SK-N-SH (cell line): ENCODE results near the gene DMD. TPM values are rescaled to one million over a fixed set of nuclear protein-coding genes. Genes with fewer than 3 reads are reported as not detected.

Source experiments
- CTCF ChIA-PET: fragments of 300-600, 350-600 bp; formaldehyde crosslinking; extraction: SDS; loops from one replicate; lab custom pipeline; 2021; lab: Yijun Ruan, JAX
- POLR2A ChIA-PET: fragments of 350-600 bp; sonication (Branson Sonifier 250); formaldehyde crosslinking; extraction: SDS; loops from one replicate; lab custom pipeline; 2020; ENCODE audit warnings: antibody characterized with exemption, inconsistent platforms; lab: Yijun Ruan, JAX
- DNase-seq: peaks from one replicate; pipeline ENCODE4 v3.0.0; 2012
- H2AFZ ChIP-seq: fragments of 200-600 bp; sonication (generic); 2 replicates; pipeline ENCODE4 v1.8.1; 2016; ENCODE audit warnings: antibody characterized with exemption, mild to moderate bottlenecking, low read depth
- H3F3A ChIP-seq: fragments of 200-600 bp; sonication (generic); replicated peaks from 2 replicates; pipeline ENCODE3; 2016; ENCODE audit warnings: antibody characterized with exemption, mild to moderate bottlenecking; ENCODE audit not compliant: insufficient read depth
- H3K27ac ChIP-seq, 2 experiments: fragments of 200-500 bp in 1 of 2; fragments of 200-600 bp in 1 of 2; sonication (Bioruptor generic) in 1 of 2; sonication (generic), shearing (Covaris generic) in 1 of 2; 2 replicates each; pipeline versions ENCODE4 v1.5.1 to v1.6.1; 2014 to 2016; ENCODE audit warnings: low read depth in 2 of 2, inconsistent platforms in 1 of 2, low read length in 1 of 2, mild to moderate bottlenecking in 1 of 2, mixed read lengths in 1 of 2
- H3K27me3 ChIP-seq: fragments of 200-600 bp; sonication (generic), shearing (Covaris generic); 2 replicates; pipeline ENCODE4 v1.6.1; 2016; ENCODE audit warnings: mixed run types; ENCODE audit not compliant: insufficient read depth
- H3K36me3 ChIP-seq, 2 experiments: fragments of 200-500 bp in 1 of 2; fragments of 200-600 bp in 1 of 2; sonication (Bioruptor generic) in 1 of 2; sonication (generic) in 1 of 2; replicated peaks in 1 of 2; 2 replicates each; pipeline versions ENCODE3 to v1.5.1; 2014 to 2016; ENCODE audit warnings: low read length in 1 of 2, mild to moderate bottlenecking in 1 of 2; ENCODE audit not compliant: insufficient read depth in 2 of 2, control insufficient read depth in 1 of 2
- H3K4me1 ChIP-seq, 2 experiments: fragments of 200-500 bp in 1 of 2; fragments of 200-600 bp in 1 of 2; sonication (Bioruptor generic) in 1 of 2; sonication (generic), shearing (Covaris generic) in 1 of 2; 2 replicates each; pipeline versions ENCODE4 v1.5.1 to v1.6.1; 2014 to 2016; ENCODE audit warnings: low read depth in 1 of 2, low read length in 1 of 2, mixed run types in 1 of 2; ENCODE audit not compliant: insufficient read depth in 2 of 2, control insufficient read depth in 1 of 2
- H3K4me2 ChIP-seq: fragments of 200-600 bp; sonication (generic), shearing (Covaris generic); 2 replicates; pipeline ENCODE4 v1.6.1; 2017; ENCODE audit warnings: mixed run types
- H3K4me3 ChIP-seq, 2 experiments: fragments of 200-500 bp in 1 of 2; fragments of 200-600 bp in 1 of 2; sonication (Bioruptor generic) in 1 of 2; sonication (generic), shearing (Covaris generic) in 1 of 2; 2 replicates each; pipeline versions ENCODE4 v1.5.1 to v1.8.1; 2014 to 2016; ENCODE audit warnings: low read depth in 2 of 2, inconsistent platforms in 1 of 2, low read length in 1 of 2, mild to moderate bottlenecking in 1 of 2, mixed read lengths in 1 of 2, moderate library complexity in 1 of 2
- H3K79me2 ChIP-seq: fragments of 200-600 bp; sonication (generic); 2 replicates; pipeline ENCODE4 v1.8.1; 2017; ENCODE audit warnings: mild to moderate bottlenecking; ENCODE audit not compliant: insufficient read depth
- H3K9ac ChIP-seq: fragments of 200-600 bp; sonication (generic); 2 replicates; pipeline ENCODE4 v1.6.1; 2017; ENCODE audit warnings: mixed run types
- H3K9me2 ChIP-seq: fragments of 200-600 bp; sonication (generic); 2 replicates; pipeline ENCODE4 v1.6.1; 2017; ENCODE audit warnings: mixed run types
- H3K9me3 ChIP-seq: fragments of 200-600 bp; sonication (generic); 2 replicates; pipeline ENCODE4 v1.6.1; 2017; ENCODE audit warnings: mixed run types, mild to moderate bottlenecking, moderate library complexity
- H4K20me1 ChIP-seq: fragments of 200-600 bp; sonication (generic); 2 replicates; pipeline ENCODE4 v1.6.1; 2017; ENCODE audit warnings: mild to moderate bottlenecking, mixed run types; ENCODE audit not compliant: insufficient read depth
- EZH2phosphoT487 ChIP-seq: fragments of 200-600 bp; sonication (generic); IDR thresholded peaks from 2 replicates; pipeline ENCODE4 v1.6.1; 2017; ENCODE audit warnings: low read depth, mixed run types, mild to moderate bottlenecking, antibody characterized with exemption, moderate library complexity, borderline replicate concordance
- FOSL2 ChIP-seq: IDR thresholded peaks from 2 replicates; pipeline ENCODE4 v1.4.0; 2012; ENCODE audit warnings: low read depth, mild to moderate bottlenecking, moderate library complexity, borderline replicate concordance
- FOXM1 ChIP-seq: IDR thresholded peaks from 2 replicates; pipeline ENCODE4 v1.4.0; 2012; ENCODE audit warnings: low read depth, mild to moderate bottlenecking
- GABPA ChIP-seq: IDR thresholded peaks from 2 replicates; pipeline ENCODE4 v1.4.0; 2012; ENCODE audit warnings: low read depth, mild to moderate bottlenecking
- JUND ChIP-seq: IDR thresholded peaks from 2 replicates; pipeline ENCODE4 v1.4.0; 2012
- MXI1 ChIP-seq: IDR thresholded peaks from 2 replicates; pipeline ENCODE4 v1.6.1; 2012; ENCODE audit warnings: mild to moderate bottlenecking, low read depth, low read length, improper control_type of control experiment
- NFIC ChIP-seq: IDR thresholded peaks from 2 replicates; pipeline ENCODE4 v1.4.0; 2012; ENCODE audit warnings: borderline replicate concordance
- RCOR1 ChIP-seq: fragments of 150-350 bp; IDR thresholded peaks from 2 replicates; pipeline ENCODE4 v1.6.1; 2017; ENCODE audit warnings: antibody characterized with exemption, low read length
- RFX5 ChIP-seq: IDR thresholded peaks from 2 replicates; pipeline ENCODE4 v1.6.1; 2012; ENCODE audit warnings: mild to moderate bottlenecking, improper control_type of control experiment, low read length
- RXRA ChIP-seq: IDR thresholded peaks from 2 replicates; pipeline ENCODE4 v1.4.0; 2012; ENCODE audit warnings: low read depth, mild to moderate bottlenecking, borderline replicate concordance
- SIN3A ChIP-seq: IDR thresholded peaks from 2 replicates; pipeline ENCODE4 v1.6.1; 2012; ENCODE audit warnings: low read depth, mild to moderate bottlenecking, low read length, moderate library complexity, borderline replicate concordance
- TAF1 ChIP-seq: IDR thresholded peaks from 2 replicates; pipeline ENCODE4 v1.6.1; 2012; ENCODE audit warnings: low read depth, mild to moderate bottlenecking, low read length, moderate library complexity, borderline replicate concordance
- TCF12 ChIP-seq: IDR thresholded peaks from 2 replicates; pipeline ENCODE4 v1.4.0; 2012
- WGBS: methylation state at CpG from one replicate; pipeline ENCODE4 v1.1.6; 2017; ENCODE audit warnings: low lambda C conversion rate; 5-methylcytosine and 5-hydroxymethylcytosine counted together
- polyA plus RNA-seq, 3 experiments: library from polyadenylated mRNA; depleted of rRNA; stranded (reverse); fragments of >200 nt; gene quantifications; 2 replicates each; pipeline ENCODE4 v1.2.3, GENCODE V29; 2012
- TF ChIP-seq, protein P1 (sequence below): fragments of 150-350 bp; IDR thresholded peaks from 2 replicates; pipeline ENCODE4 v1.6.1; 2016; ENCODE audit warnings: mild to moderate bottlenecking, low read depth, low read length
- TF ChIP-seq, protein P2 (sequence below): IDR thresholded peaks from 2 replicates; pipeline ENCODE4 v1.4.0; 2012; ENCODE audit warnings: low read depth, borderline replicate concordance
- TF ChIP-seq, protein P3 (sequence below): IDR thresholded peaks from 2 replicates; pipeline ENCODE4 v1.4.0; 2012; ENCODE audit warnings: low read depth, borderline replicate concordance
- TF ChIP-seq, protein P4 (sequence below): IDR thresholded peaks from 2 replicates; pipeline ENCODE4; 2012

DMD gene
- polyA plus RNA-seq, 1 of the 3 experiments (the other 2 are of a cell fraction) = 3.9 TPM

- DNase-seq = no peak
- Histone ChIP-seq H3K79me2 (no peaks in the 10 kb centered on the region), H3K27ac (peak overlapping the region in 1 of 2 experiments; percentile 63; a peak in 1 of 4 replicates), H3F3A (peaks cover 4% of the 10 kb centered on the region), H3K4me2 (no peak overlapping the region)
- POLR2A ChIA-PET = no interaction called here
- WGBS = 36% methylated on average over 3 of the region's 3 CpGs
- TF ChIP-seq GABPA (no peak), TCF12 (no peak), EZH2phosphoT487 (no peak), NFIC (no peak), FOSL2 (no peak), RXRA (no peak), RFX5 (no peak), FOXM1 (no peak), SIN3A (no peak), MXI1 (no peak), TAF1 (no peak), JUND (no peak), RCOR1 (no peak)
- TF ChIP-seq, protein P1, sequence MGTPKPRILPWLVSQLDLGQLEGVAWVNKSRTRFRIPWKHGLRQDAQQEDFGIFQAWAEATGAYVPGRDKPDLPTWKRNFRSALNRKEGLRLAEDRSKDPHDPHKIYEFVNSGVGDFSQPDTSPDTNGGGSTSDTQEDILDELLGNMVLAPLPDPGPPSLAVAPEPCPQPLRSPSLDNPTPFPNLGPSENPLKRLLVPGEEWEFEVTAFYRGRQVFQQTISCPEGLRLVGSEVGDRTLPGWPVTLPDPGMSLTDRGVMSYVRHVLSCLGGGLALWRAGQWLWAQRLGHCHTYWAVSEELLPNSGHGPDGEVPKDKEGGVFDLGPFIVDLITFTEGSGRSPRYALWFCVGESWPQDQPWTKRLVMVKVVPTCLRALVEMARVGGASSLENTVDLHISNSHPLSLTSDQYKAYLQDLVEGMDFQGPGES = no peak
- TF ChIP-seq, protein P2, sequence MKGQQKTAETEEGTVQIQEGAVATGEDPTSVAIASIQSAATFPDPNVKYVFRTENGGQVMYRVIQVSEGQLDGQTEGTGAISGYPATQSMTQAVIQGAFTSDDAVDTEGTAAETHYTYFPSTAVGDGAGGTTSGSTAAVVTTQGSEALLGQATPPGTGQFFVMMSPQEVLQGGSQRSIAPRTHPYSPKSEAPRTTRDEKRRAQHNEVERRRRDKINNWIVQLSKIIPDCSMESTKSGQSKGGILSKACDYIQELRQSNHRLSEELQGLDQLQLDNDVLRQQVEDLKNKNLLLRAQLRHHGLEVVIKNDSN = no peak
- TF ChIP-seq, protein P3, sequence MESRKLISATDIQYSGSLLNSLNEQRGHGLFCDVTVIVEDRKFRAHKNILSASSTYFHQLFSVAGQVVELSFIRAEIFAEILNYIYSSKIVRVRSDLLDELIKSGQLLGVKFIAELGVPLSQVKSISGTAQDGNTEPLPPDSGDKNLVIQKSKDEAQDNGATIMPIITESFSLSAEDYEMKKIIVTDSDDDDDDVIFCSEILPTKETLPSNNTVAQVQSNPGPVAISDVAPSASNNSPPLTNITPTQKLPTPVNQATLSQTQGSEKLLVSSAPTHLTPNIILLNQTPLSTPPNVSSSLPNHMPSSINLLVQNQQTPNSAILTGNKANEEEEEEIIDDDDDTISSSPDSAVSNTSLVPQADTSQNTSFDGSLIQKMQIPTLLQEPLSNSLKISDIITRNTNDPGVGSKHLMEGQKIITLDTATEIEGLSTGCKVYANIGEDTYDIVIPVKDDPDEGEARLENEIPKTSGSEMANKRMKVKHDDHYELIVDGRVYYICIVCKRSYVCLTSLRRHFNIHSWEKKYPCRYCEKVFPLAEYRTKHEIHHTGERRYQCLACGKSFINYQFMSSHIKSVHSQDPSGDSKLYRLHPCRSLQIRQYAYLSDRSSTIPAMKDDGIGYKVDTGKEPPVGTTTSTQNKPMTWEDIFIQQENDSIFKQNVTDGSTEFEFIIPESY = no peak
- TF ChIP-seq, protein P4, sequence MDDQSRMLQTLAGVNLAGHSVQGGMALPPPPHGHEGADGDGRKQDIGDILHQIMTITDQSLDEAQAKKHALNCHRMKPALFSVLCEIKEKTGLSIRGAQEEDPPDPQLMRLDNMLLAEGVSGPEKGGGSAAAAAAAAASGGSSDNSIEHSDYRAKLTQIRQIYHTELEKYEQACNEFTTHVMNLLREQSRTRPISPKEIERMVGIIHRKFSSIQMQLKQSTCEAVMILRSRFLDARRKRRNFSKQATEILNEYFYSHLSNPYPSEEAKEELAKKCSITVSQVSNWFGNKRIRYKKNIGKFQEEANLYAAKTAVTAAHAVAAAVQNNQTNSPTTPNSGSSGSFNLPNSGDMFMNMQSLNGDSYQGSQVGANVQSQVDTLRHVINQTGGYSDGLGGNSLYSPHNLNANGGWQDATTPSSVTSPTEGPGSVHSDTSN = no peak
- TF ChIP-seq, all 33 proteins: peak for 0
- no peaks in the 10 kb centered on the region for H3K9me2 ChIP-seq
- H3K27me3 ChIP-seq = no peaks in the 10 kb centered on the region
- H2AFZ ChIP-seq = no peak overlapping the region
- H3K4me1 ChIP-seq = peaks cover 0 to 14% of the 10 kb centered on the region in 2 experiments; a peak in 1 of 4 replicates
- H4K20me1 ChIP-seq = no peaks in the 10 kb centered on the region
- H3K36me3 ChIP-seq = no peaks in the 10 kb centered on the region
- no peak overlapping the region for H3K4me3 ChIP-seq
- no peaks in the 10 kb centered on the region for H3K9me3 ChIP-seq
- CTCF ChIA-PET = no interaction called here
- H3K9ac ChIP-seq = no peak overlapping the region
Measured at GRCh38 chrX:31545191-31545590, 1666.2 kb downstream of the DMD start.
